PC-9 (cell line): ENCODE data around the gene FNDC10. TPM values are rescaled to one million over a fixed set of nuclear protein-coding genes. Genes with fewer than 3 reads are reported as not detected.

Source experiments
- BruUV-seq: library from RNA; stranded (reverse); fragments of 400-500 nt; replicated peaks from 2 replicates; lab custom pipeline; 2021; lab: Mats Ljungman, UMichigan
- CTCF ChIA-PET: fragments of 300-600 bp; sonication (Branson Sonifier 250); formaldehyde crosslinking; loops from one replicate; lab custom pipeline; 2022; ENCODE audit warnings: antibody characterized with exemption; lab: Charles Lee
- POLR2A ChIA-PET: fragments of 300-600 bp; sonication (Branson Sonifier 250); formaldehyde crosslinking; loops from one replicate; lab custom pipeline; 2022; ENCODE audit warnings: antibody characterized with exemption; ENCODE audit not compliant: unreplicated experiment; lab: Charles Lee
- DNase-seq, 2 experiments: peaks; one replicate each; pipeline versions ENCODE4 v3.0.0 to v3.0.0-alpha.2; 2015 to 2022; ENCODE audit warnings: mixed read lengths in 1 of 2
- H2AFZ ChIP-seq: fragments of 200-600 bp; sonication (generic); 2 replicates; pipeline ENCODE4 v1.8.1; 2017; ENCODE audit warnings: antibody characterized with exemption
- H3F3A ChIP-seq: fragments of 200-600 bp; sonication (generic); 2 replicates; pipeline ENCODE4 v1.8.1; 2017; ENCODE audit warnings: antibody characterized with exemption, mild to moderate bottlenecking, low read depth; ENCODE audit not compliant: insufficient read depth
- H3K27ac ChIP-seq: fragments of 200-600 bp; sonication (generic); 2 replicates; pipeline ENCODE4 v1.6.1; 2016; ENCODE audit warnings: mixed run types
- H3K27me3 ChIP-seq: fragments of 200-600 bp; sonication (generic); 2 replicates; pipeline ENCODE4 v1.6.1; 2016; ENCODE audit warnings: low read depth, mixed run types; ENCODE audit not compliant: insufficient read depth
- H3K36me3 ChIP-seq: fragments of 200-600 bp; sonication (generic); 2 replicates; pipeline ENCODE4 v1.6.1; 2016; ENCODE audit warnings: low read depth, mixed run types
- H3K4me1 ChIP-seq: fragments of 200-600 bp; sonication (generic); replicated peaks from 2 replicates; pipeline ENCODE4 v1.6.1; 2016; ENCODE audit warnings: mixed run types; ENCODE audit not compliant: insufficient read depth
- H3K4me2 ChIP-seq: fragments of 200-600 bp; sonication (generic); 2 replicates; pipeline ENCODE4 v1.6.1; 2017; ENCODE audit warnings: mixed run types
- H3K4me3 ChIP-seq: fragments of 200-600 bp; sonication (generic); 2 replicates; pipeline ENCODE4 v1.6.1; 2016; ENCODE audit warnings: mixed run types
- H3K79me2 ChIP-seq: fragments of 200-600 bp; sonication (generic); 2 replicates; pipeline ENCODE4 v1.6.1; 2017; ENCODE audit warnings: low read depth, mixed run types
- H3K9me2 ChIP-seq: fragments of 200-600 bp; sonication (generic); 2 replicates; pipeline ENCODE4 v1.8.1; 2017; ENCODE audit warnings: mild to moderate bottlenecking; ENCODE audit not compliant: insufficient read depth
- H3K9me3 ChIP-seq: fragments of 200-600 bp; sonication (generic); 2 replicates; pipeline ENCODE4 v1.8.1; 2016; ENCODE audit warnings: low read depth; ENCODE audit not compliant: insufficient read depth
- H4K20me1 ChIP-seq: fragments of 200-600 bp; sonication (generic); 2 replicates; pipeline ENCODE4 v1.8.1; 2017; ENCODE audit not compliant: insufficient read depth
- CTCF ChIP-seq: fragments of 200-600 bp; sonication (generic); conservative IDR thresholded peaks from 2 replicates; pipeline ENCODE4 v1.6.1; 2017; ENCODE audit warnings: mixed run types, antibody characterized with exemption, mild to moderate bottlenecking, moderate library complexity
- EZH2 ChIP-seq: fragments of 200-600 bp; sonication (generic); IDR thresholded peaks from 2 replicates; pipeline ENCODE4 v1.8.0; 2017; ENCODE audit warnings: antibody characterized with exemption, low read depth
- intact Hi-C: fragments of 100-400 bp; cut with micrococcal nuclease; formaldehyde crosslinking; loops from one replicate; pipeline ENCODE4 v1.10.0; 2022; ENCODE audit not compliant: unreplicated experiment
- total RNA-seq: library from RNA; stranded (reverse); gene quantifications from 2 replicates; pipeline ENCODE4 v1.2.3, GENCODE V29; 2021

The FNDC10 gene
- total RNA-seq, 1 experiment from 2014 or later = 5.4 TPM

DNA sequence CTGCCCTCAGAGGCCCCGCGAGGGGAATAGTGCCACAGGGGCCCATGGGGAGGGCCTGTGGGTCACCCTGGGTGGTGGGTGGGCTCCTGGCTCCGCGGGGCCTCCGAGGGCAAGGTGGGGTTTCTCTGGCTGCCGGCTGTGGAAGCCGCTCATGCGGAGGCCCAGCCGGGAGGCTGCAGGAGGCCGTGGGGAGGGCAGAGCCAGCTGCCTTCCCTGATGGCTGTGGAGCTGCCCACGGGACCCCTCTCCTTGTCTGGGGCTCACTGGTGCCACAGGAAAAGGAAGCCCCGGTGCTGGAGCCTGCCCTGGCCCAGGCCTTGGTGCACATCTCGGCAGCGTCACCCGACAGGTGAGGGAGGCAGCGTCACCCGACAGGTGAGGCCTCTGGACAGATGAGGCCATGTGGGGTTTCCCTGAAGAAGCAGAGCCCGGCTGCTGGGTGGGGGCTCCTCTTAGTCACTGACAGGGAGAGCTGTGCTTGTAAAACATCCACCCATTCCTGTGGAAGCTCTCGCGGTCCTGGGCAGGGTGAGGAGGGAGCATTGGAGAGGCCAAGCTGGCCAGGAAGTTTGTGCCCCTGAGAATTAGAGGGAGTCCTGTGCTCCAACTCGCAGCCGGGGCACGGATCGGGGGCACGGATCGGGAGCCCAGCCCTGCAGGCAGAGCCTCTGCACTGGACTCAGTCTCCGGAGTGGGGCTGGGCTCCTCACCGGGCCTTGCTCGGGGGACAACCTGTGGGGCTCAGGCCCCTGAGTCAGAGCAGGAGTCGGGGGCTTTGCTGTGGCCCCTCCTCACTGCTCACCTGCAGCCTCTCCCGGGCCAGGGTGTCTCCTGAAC, 21.5 kb upstream of the FNDC10 start:
- no peak overlapping the region for H3K4me2 ChIP-seq
- H4K20me1 ChIP-seq = no peaks in the 10 kb centered on the region
- no peak for DNase-seq
- intact Hi-C loops = no loop called here
- peaks cover 4% of the 10 kb centered on the region; the same call in 1 of the 2 replicates for H3F3A ChIP-seq
- no peak overlapping the region for H2AFZ ChIP-seq
- TF ChIP-seq CTCF (no peak), EZH2 (no peak)
- peaks cover 7% of the 10 kb centered on the region for H3K79me2 ChIP-seq
- H3K9me3 ChIP-seq = no peaks in the 10 kb centered on the region
- H3K4me1 ChIP-seq = peaks cover 8% of the 10 kb centered on the region
- H3K27me3 ChIP-seq = no peaks in the 10 kb centered on the region
- no peak overlapping the region for H3K4me3 ChIP-seq
- BruUV-seq = no TSS peak
- no peaks in the 10 kb centered on the region for H3K36me3 ChIP-seq
- H3K9me2 ChIP-seq = no peaks in the 10 kb centered on the region
- H3K27ac ChIP-seq = no peak overlapping the region
- POLR2A ChIA-PET = no interaction called here
- CTCF ChIA-PET = interaction anchor here (0.6 kb wide), 1 partner anchor 155 kb away, joined by 3 read pairs; no protein-coding TSS in a partner anchor

DNA sequence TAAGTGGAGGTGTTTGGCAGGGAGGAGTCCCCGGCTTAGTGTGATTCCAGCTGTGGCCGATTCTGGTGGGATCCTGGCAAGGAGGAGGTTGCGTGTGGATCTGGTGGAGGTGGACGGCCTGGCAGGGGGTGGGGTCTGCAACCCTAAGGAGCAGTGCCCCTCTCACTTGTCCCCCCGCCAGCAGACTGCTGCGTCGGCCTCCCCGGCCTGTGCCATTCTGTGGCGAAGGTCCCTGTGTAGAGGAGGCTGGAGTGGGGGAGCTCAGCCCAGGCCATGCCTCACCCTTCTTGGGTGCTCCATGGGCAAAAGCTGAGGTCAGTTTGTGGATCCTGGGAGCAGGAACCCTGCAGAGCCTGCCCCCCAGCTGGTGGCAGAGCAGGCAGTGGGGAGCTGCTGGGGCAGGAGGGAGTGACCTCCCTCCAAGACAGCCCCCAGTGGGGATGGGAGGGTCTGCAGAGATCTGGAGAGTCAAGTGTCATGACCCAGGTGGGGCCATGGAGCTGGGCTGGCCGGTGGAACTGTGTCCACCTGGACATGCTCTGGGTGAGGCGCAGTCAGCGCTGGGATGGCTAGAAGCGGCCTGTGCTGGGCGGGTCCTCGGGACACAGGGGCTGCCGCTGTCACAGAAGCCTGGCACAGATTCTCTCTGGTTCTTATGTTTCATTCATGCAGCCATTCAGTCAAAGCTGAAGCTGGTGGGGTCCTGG, 20.7 kb upstream of the FNDC10 start:
- H3K4me2 ChIP-seq = no peak overlapping the region
- DNase-seq = no peak
- H3K9me2 ChIP-seq = no peaks in the 10 kb centered on the region
- BruUV-seq = no TSS peak
- peaks cover 4% of the 10 kb centered on the region; the same call in 1 of the 2 replicates for H3F3A ChIP-seq
- H4K20me1 ChIP-seq = no peaks in the 10 kb centered on the region
- POLR2A ChIA-PET = no interaction called here
- no peaks in the 10 kb centered on the region for H3K27me3 ChIP-seq
- intact Hi-C loops = no loop called here
- H2AFZ ChIP-seq = no peak overlapping the region
- TF ChIP-seq EZH2 (no peak), CTCF (no peak)
- H3K4me1 ChIP-seq = peaks cover 8% of the 10 kb centered on the region
- CTCF ChIA-PET = interaction anchor here (0.6 kb wide), 2 partner anchors 156 to 291 kb away, joined by 3 read pairs; no protein-coding TSS in a partner anchor
- H3K4me3 ChIP-seq = no peak overlapping the region
- no peaks in the 10 kb centered on the region for H3K36me3 ChIP-seq
- no peaks in the 10 kb centered on the region for H3K9me3 ChIP-seq
- peaks cover 9% of the 10 kb centered on the region for H3K79me2 ChIP-seq
- no peak overlapping the region for H3K27ac ChIP-seq

DNA sequence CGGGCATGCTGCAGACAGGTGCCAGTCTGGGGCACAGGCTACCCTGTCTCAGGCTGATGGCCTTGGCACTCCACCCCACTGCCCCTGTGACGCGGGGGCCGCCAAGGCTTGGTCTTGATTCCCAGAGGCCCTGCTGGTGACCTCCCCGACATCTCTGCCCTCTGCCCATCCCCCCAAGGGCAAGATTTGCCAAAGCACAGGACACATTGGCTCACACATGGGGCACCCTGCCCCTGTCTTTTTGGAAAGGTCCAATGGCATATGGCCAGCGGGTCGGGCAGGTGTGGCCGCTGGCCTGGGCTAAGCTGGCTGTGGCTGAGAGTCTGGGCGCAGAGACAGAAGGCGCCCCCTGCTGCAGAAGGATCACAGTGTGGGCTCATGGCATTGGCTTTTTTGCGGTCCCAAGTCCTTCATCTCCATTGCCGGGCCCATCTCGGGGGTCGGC, 20.0 kb upstream of the FNDC10 start:
- ChIA-PET POLR2A (no interaction called here), CTCF (interaction anchor here (0.6 kb wide), 1 partner anchor 291 kb away, joined by 3 read pairs; no protein-coding TSS in a partner anchor)
- intact Hi-C loops = no loop called here
- no peaks in the 10 kb centered on the region for H3K27me3 ChIP-seq
- H3K4me1 ChIP-seq = peaks cover 8% of the 10 kb centered on the region
- peaks cover 10% of the 10 kb centered on the region for H3K79me2 ChIP-seq
- H2AFZ ChIP-seq = no peak overlapping the region
- TF ChIP-seq CTCF (0 out of 2 replicates have a peak, but pooled peaks have one; percentile 25), EZH2 (no peak)
- H3K4me3 ChIP-seq = no peak overlapping the region
- no peaks in the 10 kb centered on the region for H3K9me3 ChIP-seq
- H3F3A ChIP-seq = peaks cover 8% of the 10 kb centered on the region; the same call in 1 of the 2 replicates
- no TSS peak for BruUV-seq
- no peak for DNase-seq
- no peak overlapping the region for H3K27ac ChIP-seq
- H3K4me2 ChIP-seq = no peak overlapping the region
- no peaks in the 10 kb centered on the region for H3K36me3 ChIP-seq
- H3K9me2 ChIP-seq = no peaks in the 10 kb centered on the region
- H4K20me1 ChIP-seq = no peaks in the 10 kb centered on the region; the same call in 1 of the 2 replicates
